Measurements from ENCODE around the gene CIT.
A peak's percentile ranks its signal among the peaks of the same experiment; 100 is the strongest.
"Not testable (repeated sequence)": the region's sequence is repeated elsewhere in the genome, so short reads cannot be mapped to it uniquely, and the experiment has no call there.

CIT gene

GRCh38 chr12:119876761-119877638 is at the start of gene CIT:
CIT (minus strand) TSS chr12:119877320; CDS start chr12:119876168, 1,152 bp downstream.
- DNase-seq (ENCODE audit: low read depth): peak; percentile 74

- DNase-seq (ENCODE audit: low read depth): no peak
These were observed 48.1 kb upstream of the CIT start for GRCh38 chr12:119925269-119925668.

- DNase-seq (ENCODE audit: low read depth): no peak
These were observed 42.9 kb upstream of the CIT start for GRCh38 chr12:119920064-119920463.

- DNase-seq (ENCODE audit: low read depth): no peak
These were observed 38.9 kb upstream of the CIT start for GRCh38 chr12:119915894-119916510.

- DNase-seq (ENCODE audit: low read depth): no peak
These were observed 37.5 kb upstream of the CIT start for GRCh38 chr12:119914666-119915065.

- DNase-seq (ENCODE audit: low read depth): no peak
These were observed 36.6 kb upstream of the CIT start for GRCh38 chr12:119913536-119914330.

GRCh38 chr12:119911182-119911581 is 34.1 kb upstream of the CIT start:
- no peak for DNase-seq (ENCODE audit: low read depth)

GRCh38 chr12:119910586-119910985 is 33.5 kb upstream of the CIT start:
- no peak for DNase-seq (ENCODE audit: low read depth)

GRCh38 chr12:119902084-119902509 is 25.0 kb upstream of the CIT start:
- peak; percentile 45 for DNase-seq (ENCODE audit: low read depth)

GRCh38 chr12:119901670-119902069 is 24.6 kb upstream of the CIT start:
- DNase-seq (ENCODE audit: low read depth): no peak

- no peak for DNase-seq (ENCODE audit: low read depth)
These were observed 17.8 kb upstream of the CIT start for GRCh38 chr12:119894916-119895315.

GRCh38 chr12:119892611-119893010 is 15.5 kb upstream of the CIT start:
- not testable (repeated sequence) for DNase-seq (ENCODE audit: low read depth)

- DNase-seq (ENCODE audit: low read depth): no peak
These were observed 8.4 kb upstream of the CIT start for GRCh38 chr12:119885549-119885948.

GRCh38 chr12:119883791-119884190 is 6.7 kb upstream of the CIT start:
- not testable (repeated sequence) for DNase-seq (ENCODE audit: low read depth)

- DNase-seq (ENCODE audit: low read depth): no peak
These were observed 6.1 kb upstream of the CIT start for GRCh38 chr12:119883237-119883636.

GRCh38 chr12:119877639-119877948 is 474 bp upstream of the CIT start:
- DNase-seq (ENCODE audit: low read depth): no peak

- DNase-seq (ENCODE audit: low read depth): no peak
These were observed 6.7 kb downstream of the CIT start for GRCh38 chr12:119870457-119870856.

- no peak for DNase-seq (ENCODE audit: low read depth)
These were observed 7.4 kb downstream of the CIT start for GRCh38 chr12:119869720-119870119.

- DNase-seq (ENCODE audit: low read depth): no peak
These were observed 8.1 kb downstream of the CIT start for GRCh38 chr12:119868992-119869391.

- DNase-seq (ENCODE audit: low read depth): no peak
These were observed 12.5 kb downstream of the CIT start for GRCh38 chr12:119864591-119864990.

- DNase-seq (ENCODE audit: low read depth): no peak
These were observed 17.9 kb downstream of the CIT start for GRCh38 chr12:119859241-119859640.

GRCh38 chr12:119857041-119857591 is 20.0 kb downstream of the CIT start:
- no peak for DNase-seq (ENCODE audit: low read depth)
